ENCODE measurements around the gene MYO7B. TPM values are rescaled to one million over a fixed set of nuclear protein-coding genes. Genes with fewer than 3 reads are reported as not detected.

Gene MYO7B
- total and polyA plus RNA-seq, 10 donors, result 32.3 to 165 (median 52.9) TPM

GRCh38 chr2:127671557-127672302 lies 136.2 kb downstream of the MYO7B start:
- H3K4me3 ChIP-seq, result peak overlapping the region in 3 of 8 donors; percentile 6 to 77 (median 70)
- intact Hi-C loops (cut with DNase I; ENCODE audit: low total_unique reads), result no loop called here
- no peaks in the 10 kb centered on the region for H3K9me3 ChIP-seq
- H3K27me3 ChIP-seq (replicated peaks in 1 of 7), result peaks cover 0 to 67% (median 23%) of the 10 kb centered on the region in 7 donors
- peak overlapping the region in 7 of 8 donors; percentile 73 to 90 (median 88) for H3K27ac ChIP-seq
- WGBS, 5 donors, result 75 to 84% (median 76%) methylated on average over 6 to 14 of the region's 14 CpGs
- H3K4me1 ChIP-seq, result peaks cover 4 to 58% (median 36%) of the 10 kb centered on the region in 6 donors
- DNase-seq, result no peak
- H3K36me3 ChIP-seq, result no peaks in the 10 kb centered on the region
- TF ChIP-seq, protein P1, sequence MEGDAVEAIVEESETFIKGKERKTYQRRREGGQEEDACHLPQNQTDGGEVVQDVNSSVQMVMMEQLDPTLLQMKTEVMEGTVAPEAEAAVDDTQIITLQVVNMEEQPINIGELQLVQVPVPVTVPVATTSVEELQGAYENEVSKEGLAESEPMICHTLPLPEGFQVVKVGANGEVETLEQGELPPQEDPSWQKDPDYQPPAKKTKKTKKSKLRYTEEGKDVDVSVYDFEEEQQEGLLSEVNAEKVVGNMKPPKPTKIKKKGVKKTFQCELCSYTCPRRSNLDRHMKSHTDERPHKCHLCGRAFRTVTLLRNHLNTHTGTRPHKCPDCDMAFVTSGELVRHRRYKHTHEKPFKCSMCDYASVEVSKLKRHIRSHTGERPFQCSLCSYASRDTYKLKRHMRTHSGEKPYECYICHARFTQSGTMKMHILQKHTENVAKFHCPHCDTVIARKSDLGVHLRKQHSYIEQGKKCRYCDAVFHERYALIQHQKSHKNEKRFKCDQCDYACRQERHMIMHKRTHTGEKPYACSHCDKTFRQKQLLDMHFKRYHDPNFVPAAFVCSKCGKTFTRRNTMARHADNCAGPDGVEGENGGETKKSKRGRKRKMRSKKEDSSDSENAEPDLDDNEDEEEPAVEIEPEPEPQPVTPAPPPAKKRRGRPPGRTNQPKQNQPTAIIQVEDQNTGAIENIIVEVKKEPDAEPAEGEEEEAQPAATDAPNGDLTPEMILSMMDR (IDR thresholded peaks at IDR 0.05 in 8 of 11, conservative IDR thresholded peaks at IDR 0.05 in 3 of 11), result no peak
- peak in 1 of 3 donors; percentile 36 for TF ChIP-seq POLR2AphosphoS5 (IDR thresholded peaks at IDR 0.05)

- intact Hi-C loops (cut with DNase I; ENCODE audit: low total_unique reads), result no loop called here
- H3K9me3 ChIP-seq, result no peaks in the 10 kb centered on the region
- H3K27ac ChIP-seq, result peak overlapping the region; percentile 63 to 90 (median 86)
- DNase-seq, result peak; percentile 85
- peaks cover 4 to 61% (median 39%) of the 10 kb centered on the region in 6 donors for H3K4me1 ChIP-seq
- peak overlapping the region in 7 of 8 donors; percentile 42 to 78 (median 64) for H3K4me3 ChIP-seq
- TF ChIP-seq, protein P1 (IDR thresholded peaks at IDR 0.05 in 8 of 11, conservative IDR thresholded peaks at IDR 0.05 in 3 of 11), result no peak
- peak; percentile 54 to 91 (median 68) for TF ChIP-seq POLR2AphosphoS5 (IDR thresholded peaks at IDR 0.05)
- TF ChIP-seq POLR2A (IDR thresholded peaks at IDR 0.05), result peak in 1 of 3 donors; percentile 67
- peaks cover 0 to 69% (median 23%) of the 10 kb centered on the region in 7 donors for H3K27me3 ChIP-seq (replicated peaks in 1 of 7)
- 47 to 80% (median 72%) methylated on average over 19 to 20 of the region's 20 CpGs for WGBS, 5 donors
- no peaks in the 10 kb centered on the region for H3K36me3 ChIP-seq
Observed at GRCh38 chr2:127672341-127673224, 137.1 kb downstream of the MYO7B start.

GRCh38 chr2:127673291-127674069 lies 138.0 kb downstream of the MYO7B start:
- H3K4me3 ChIP-seq, result peak overlapping the region; percentile 42 to 78 (median 62)
- H3K27ac ChIP-seq, result peak overlapping the region; percentile 63 to 90 (median 86)
- 66 to 84% (median 75%) methylated on average over 17 of the region's 17 CpGs for WGBS, 5 donors
- intact Hi-C loops (cut with DNase I; ENCODE audit: low total_unique reads), result no loop called here
- H3K4me1 ChIP-seq, result peaks cover 4 to 61% (median 39%) of the 10 kb centered on the region in 6 donors
- DNase-seq, result no peak
- H3K27me3 ChIP-seq (replicated peaks in 1 of 7), result peaks cover 0 to 69% (median 23%) of the 10 kb centered on the region in 7 donors
- H3K36me3 ChIP-seq, result no peaks in the 10 kb centered on the region
- H3K9me3 ChIP-seq, result no peaks in the 10 kb centered on the region
- TF ChIP-seq, protein P1 (IDR thresholded peaks at IDR 0.05 in 8 of 11, conservative IDR thresholded peaks at IDR 0.05 in 3 of 11), result no peak
- no peak for TF ChIP-seq POLR2AphosphoS5 (IDR thresholded peaks at IDR 0.05)
- no peak for TF ChIP-seq POLR2A (IDR thresholded peaks at IDR 0.05)
